DND-41 (cell line): ENCODE measurements around the gene SEPTIN11.

Source experiments
- ATAC-seq: fragments of 200-7000 bp; cut with Tn5 transposase; 3 replicates; pipeline ENCODE4 v1.9.1; 2021; ENCODE audit warnings: low read depth; ENCODE audit not compliant: insufficient read depth
- DNase-seq: peaks from one replicate; pipeline ENCODE4 v3.0.0-alpha.2; 2020
- H2AFZ ChIP-seq: 2 replicates; pipeline ENCODE4 v1.6.0; 2012; ENCODE audit warnings: low read depth, low read length
- H3K27ac ChIP-seq: 2 replicates; pipeline ENCODE4 v1.5.1; 2012; ENCODE audit warnings: low read length, inconsistent platforms
- H3K27me3 ChIP-seq: fragments of 200-600 bp; sonication (generic); 2 replicates; pipeline ENCODE4 v1.6.0; 2012; ENCODE audit warnings: low read length, mild to moderate bottlenecking, inconsistent platforms; ENCODE audit not compliant: insufficient read depth, poor library complexity
- H3K36me3 ChIP-seq: 2 replicates; pipeline ENCODE4 v1.5.1; 2012; ENCODE audit warnings: low read length, inconsistent platforms; ENCODE audit not compliant: insufficient read depth
- H3K4me1 ChIP-seq: 2 replicates; pipeline ENCODE4 v1.5.1; 2012; ENCODE audit warnings: mild to moderate bottlenecking, low read length; ENCODE audit not compliant: insufficient read depth
- H3K4me2 ChIP-seq: 2 replicates; pipeline ENCODE4 v1.6.0; 2012; ENCODE audit warnings: mild to moderate bottlenecking, moderate library complexity, low read length, inconsistent platforms; ENCODE audit not compliant: insufficient read depth
- H3K4me3 ChIP-seq, 2 experiments: fragments of 200-600 bp in 1 of 2; shearing (Covaris generic) in 1 of 2; 2 replicates each; pipeline ENCODE4 v1.5.1; 2012 to 2016; ENCODE audit warnings: inconsistent platforms in 2 of 2, low read length in 2 of 2, mild to moderate bottlenecking in 2 of 2, low read depth in 1 of 2, moderate library complexity in 1 of 2
- H3K79me2 ChIP-seq: 2 replicates; pipeline ENCODE4 v1.6.0; 2012; ENCODE audit warnings: low read length, inconsistent platforms; ENCODE audit not compliant: insufficient read depth
- H3K9ac ChIP-seq: 2 replicates; pipeline ENCODE4 v1.6.0; 2012; ENCODE audit warnings: low read depth, mild to moderate bottlenecking, inconsistent platforms, low read length, moderate library complexity
- H3K9me3 ChIP-seq: 2 replicates; pipeline ENCODE4 v1.5.1; 2012; ENCODE audit warnings: low read length, moderate library complexity, mild to moderate bottlenecking, inconsistent platforms; ENCODE audit not compliant: insufficient read depth, severe bottlenecking
- H4K20me1 ChIP-seq: 2 replicates; pipeline ENCODE4 v1.6.0; 2012; ENCODE audit warnings: low read length; ENCODE audit not compliant: insufficient read depth
- CTCF ChIP-seq: IDR thresholded peaks from 2 replicates; pipeline ENCODE4 v1.5.1; 2012; ENCODE audit warnings: borderline replicate concordance, low read length, moderate library complexity, mild to moderate bottlenecking; ENCODE audit not compliant: poor library complexity, severe bottlenecking; ENCODE audit errors: extremely low read depth
- EZH2 ChIP-seq: IDR thresholded peaks from 3 replicates; pipeline ENCODE4 v1.6.1; 2012; ENCODE audit warnings: borderline replicate concordance, low read depth, mild to moderate bottlenecking, moderate library complexity, low read length, inconsistent platforms; ENCODE audit not compliant: severe bottlenecking

The SEPTIN11 gene

GRCh38 chr4:76923619-76924357 lies 25.8 kb upstream of the SEPTIN11 start:
- no peak overlapping the region for H3K4me2 ChIP-seq
- H4K20me1 ChIP-seq = no peaks in the 10 kb centered on the region
- H3K9ac ChIP-seq = no peak overlapping the region
- ATAC-seq = no peak
- H3K4me1 ChIP-seq = no peaks in the 10 kb centered on the region
- no peak for DNase-seq
- no peak overlapping the region for H2AFZ ChIP-seq
- no peak overlapping the region for H3K27ac ChIP-seq
- no peak overlapping the region for H3K4me3 ChIP-seq
- no peak for TF ChIP-seq EZH2
- TF ChIP-seq CTCF = no peak
- no peaks in the 10 kb centered on the region for H3K36me3 ChIP-seq
- no peaks in the 10 kb centered on the region for H3K9me3 ChIP-seq
- H3K79me2 ChIP-seq = no peaks in the 10 kb centered on the region
- peaks cover 7% of the 10 kb centered on the region for H3K27me3 ChIP-seq

- Histone ChIP-seq H3K4me3 (no peak overlapping the region), H3K27me3 (peaks cover 7% of the 10 kb centered on the region), H2AFZ (no peak overlapping the region), H3K9ac (no peak overlapping the region), H3K27ac (no peak overlapping the region), H3K4me1 (no peaks in the 10 kb centered on the region), H4K20me1 (no peaks in the 10 kb centered on the region), H3K79me2 (no peaks in the 10 kb centered on the region), H3K36me3 (no peaks in the 10 kb centered on the region), H3K4me2 (no peak overlapping the region), H3K9me3 (no peaks in the 10 kb centered on the region)
- DNase-seq = no peak
- ATAC-seq = no peak
- TF ChIP-seq CTCF = no peak
- no peak for TF ChIP-seq EZH2
Observed at GRCh38 chr4:76926841-76927240, 22.7 kb upstream of the SEPTIN11 start.

GRCh38 chr4:76930685-76931084 lies 18.9 kb upstream of the SEPTIN11 start:
- no peak for DNase-seq
- Histone ChIP-seq H3K4me3 (no peak overlapping the region), H3K9ac (no peak overlapping the region), H2AFZ (no peak overlapping the region), H3K4me2 (no peak overlapping the region), H4K20me1 (no peaks in the 10 kb centered on the region), H3K9me3 (no peaks in the 10 kb centered on the region), H3K4me1 (no peaks in the 10 kb centered on the region), H3K27me3 (peaks cover 7% of the 10 kb centered on the region), H3K79me2 (no peaks in the 10 kb centered on the region), H3K36me3 (no peaks in the 10 kb centered on the region), H3K27ac (no peak overlapping the region)
- no peak for TF ChIP-seq CTCF
- no peak for TF ChIP-seq EZH2
- no peak for ATAC-seq
